Measurements from ENCODE around the gene PRDM16. TPM values are rescaled to one million over a fixed set of nuclear protein-coding genes. Genes with fewer than 3 reads are reported as not detected.

The PRDM16 gene
- total RNA-seq, 1 experiment from 2014 or later = 0.04 TPM

DNA sequence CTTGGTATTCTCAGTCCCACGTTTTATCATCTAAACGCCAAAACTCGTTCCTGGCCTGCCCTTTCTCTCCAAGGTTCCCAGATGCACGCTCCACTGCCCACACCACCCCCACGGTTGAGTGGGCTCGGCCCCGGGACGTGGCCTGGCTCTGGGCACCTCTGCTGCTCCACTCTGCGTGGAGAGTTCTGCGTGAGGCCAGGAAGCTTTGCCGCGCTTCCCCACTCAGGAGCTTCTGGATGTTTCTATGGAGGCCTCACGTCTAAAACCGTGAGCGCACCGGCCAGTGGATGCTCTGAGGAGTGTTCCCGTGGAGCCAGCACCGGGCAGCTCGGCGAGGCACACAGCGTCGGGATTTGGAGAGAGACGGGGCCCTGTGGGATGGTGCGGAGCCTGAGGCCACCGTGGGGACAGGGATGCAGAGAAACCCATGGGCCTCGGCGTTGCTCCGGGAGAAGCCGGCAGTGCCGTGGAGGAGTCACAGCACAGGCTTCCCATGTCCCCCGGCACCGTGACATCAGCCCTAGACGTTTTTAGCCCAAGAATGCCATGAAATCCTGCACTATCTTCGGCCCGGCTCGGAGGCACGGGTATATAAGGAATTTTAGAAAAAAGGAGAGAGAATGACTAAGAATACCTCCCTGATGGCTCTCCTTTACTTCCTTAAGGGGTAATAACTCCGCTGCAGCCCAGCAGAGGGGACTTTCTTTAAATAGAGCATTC is 125.9 kb downstream of the PRDM16 start:
- Histone ChIP-seq H2AFZ (ENCODE audit: low read length) (no peak overlapping the region), H3K4me1 (ENCODE audit: insufficient read depth, low read length) (no peaks in the 10 kb centered on the region), H4K20me1 (ENCODE audit: low read length) (no peaks in the 10 kb centered on the region), H3F3A (ENCODE audit: low read length, unreplicated experiment) (no peaks in the 10 kb centered on the region), H3K27me3 (ENCODE audit: low read length) (peaks cover 99% of the 10 kb centered on the region), H3K9ac (ENCODE audit: low read length) (no peak overlapping the region), H3K36me3 (ENCODE audit: low read depth, low read length) (no peaks in the 10 kb centered on the region), H3K4me3 (ENCODE audit: low read length) (no peak overlapping the region), H3K9me3 (ENCODE audit: low read length) (0 out of 2 replicates have a peak, but pooled peaks cover 6% of the 10 kb centered on the region), H3K27ac (ENCODE audit: low read length) (no peak overlapping the region), H3K9me2 (replicated peaks; ENCODE audit: low read length) (no peaks in the 10 kb centered on the region), H3K79me2 (ENCODE audit: low read length) (no peaks in the 10 kb centered on the region), H3K4me2 (ENCODE audit: low read length) (no peak overlapping the region)
- ChIA-PET POLR2A (ENCODE audit: unreplicated experiment) (no interaction called here), CTCF (no interaction called here)
- BruUV-seq (replicated peaks) = no TSS peak
- ATAC-seq = no peak
- DNase-seq = no peak
- intact Hi-C loops (cut with micrococcal nuclease) = no loop called here
- TF ChIP-seq, protein P1, sequence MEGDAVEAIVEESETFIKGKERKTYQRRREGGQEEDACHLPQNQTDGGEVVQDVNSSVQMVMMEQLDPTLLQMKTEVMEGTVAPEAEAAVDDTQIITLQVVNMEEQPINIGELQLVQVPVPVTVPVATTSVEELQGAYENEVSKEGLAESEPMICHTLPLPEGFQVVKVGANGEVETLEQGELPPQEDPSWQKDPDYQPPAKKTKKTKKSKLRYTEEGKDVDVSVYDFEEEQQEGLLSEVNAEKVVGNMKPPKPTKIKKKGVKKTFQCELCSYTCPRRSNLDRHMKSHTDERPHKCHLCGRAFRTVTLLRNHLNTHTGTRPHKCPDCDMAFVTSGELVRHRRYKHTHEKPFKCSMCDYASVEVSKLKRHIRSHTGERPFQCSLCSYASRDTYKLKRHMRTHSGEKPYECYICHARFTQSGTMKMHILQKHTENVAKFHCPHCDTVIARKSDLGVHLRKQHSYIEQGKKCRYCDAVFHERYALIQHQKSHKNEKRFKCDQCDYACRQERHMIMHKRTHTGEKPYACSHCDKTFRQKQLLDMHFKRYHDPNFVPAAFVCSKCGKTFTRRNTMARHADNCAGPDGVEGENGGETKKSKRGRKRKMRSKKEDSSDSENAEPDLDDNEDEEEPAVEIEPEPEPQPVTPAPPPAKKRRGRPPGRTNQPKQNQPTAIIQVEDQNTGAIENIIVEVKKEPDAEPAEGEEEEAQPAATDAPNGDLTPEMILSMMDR (conservative IDR thresholded peaks at IDR 0.05; ENCODE audit: low read depth, low read length) = no peak
- TF ChIP-seq EZH2 (IDR thresholded peaks at IDR 0.05; ENCODE audit: low read length, unreplicated experiment) = no peak
- TF ChIP-seq EZH2phosphoT487 (IDR thresholded peaks at IDR 0.05; ENCODE audit: borderline replicate concordance, low read length) = no peak

DNA sequence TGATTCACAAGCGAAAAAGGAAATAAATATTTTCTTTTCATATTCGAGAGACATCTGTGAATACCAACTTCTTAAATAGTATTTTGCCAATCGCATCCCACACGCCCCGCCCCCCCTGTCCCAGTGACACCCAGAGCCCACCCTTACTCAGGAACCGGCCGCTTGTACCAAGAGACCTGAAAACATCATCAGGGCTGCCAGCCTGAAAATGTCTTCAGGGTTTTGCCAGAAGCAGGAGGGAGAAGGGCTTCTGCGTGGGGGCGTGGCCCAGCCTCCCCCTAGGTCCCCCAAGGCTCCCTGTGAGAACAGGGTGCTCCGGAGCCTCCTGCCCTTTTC is 126.4 kb downstream of the PRDM16 start:
- no peak overlapping the region for H2AFZ ChIP-seq (ENCODE audit: low read length)
- intact Hi-C loops (cut with micrococcal nuclease) = no loop called here
- no peak overlapping the region for H3K9ac ChIP-seq (ENCODE audit: low read length)
- no peaks in the 10 kb centered on the region for H3K4me1 ChIP-seq (ENCODE audit: insufficient read depth, low read length)
- POLR2A ChIA-PET (ENCODE audit: unreplicated experiment) = no interaction called here
- TF ChIP-seq EZH2 (IDR thresholded peaks at IDR 0.05; ENCODE audit: low read length, unreplicated experiment) (no peak), EZH2phosphoT487 (IDR thresholded peaks at IDR 0.05; ENCODE audit: borderline replicate concordance, low read length) (no peak)
- TF ChIP-seq, protein P1 (conservative IDR thresholded peaks at IDR 0.05; ENCODE audit: low read depth, low read length) = no peak
- H3K4me3 ChIP-seq (ENCODE audit: low read length) = no peak overlapping the region
- H3K79me2 ChIP-seq (ENCODE audit: low read length) = no peaks in the 10 kb centered on the region
- no peak for DNase-seq
- no peak overlapping the region for H3K4me2 ChIP-seq (ENCODE audit: low read length)
- peaks cover 97% of the 10 kb centered on the region for H3K27me3 ChIP-seq (ENCODE audit: low read length)
- no TSS peak for BruUV-seq (replicated peaks)
- H3F3A ChIP-seq (ENCODE audit: low read length, unreplicated experiment) = no peaks in the 10 kb centered on the region
- ATAC-seq = no peak
- no peaks in the 10 kb centered on the region for H3K9me2 ChIP-seq (replicated peaks; ENCODE audit: low read length)
- H3K9me3 ChIP-seq (ENCODE audit: low read length) = 0 out of 2 replicates have a peak, but pooled peaks cover 6% of the 10 kb centered on the region
- H3K36me3 ChIP-seq (ENCODE audit: low read depth, low read length) = no peaks in the 10 kb centered on the region
- H3K27ac ChIP-seq (ENCODE audit: low read length) = no peak overlapping the region
- CTCF ChIA-PET = no interaction called here
- H4K20me1 ChIP-seq (ENCODE audit: low read length) = no peaks in the 10 kb centered on the region

DNA sequence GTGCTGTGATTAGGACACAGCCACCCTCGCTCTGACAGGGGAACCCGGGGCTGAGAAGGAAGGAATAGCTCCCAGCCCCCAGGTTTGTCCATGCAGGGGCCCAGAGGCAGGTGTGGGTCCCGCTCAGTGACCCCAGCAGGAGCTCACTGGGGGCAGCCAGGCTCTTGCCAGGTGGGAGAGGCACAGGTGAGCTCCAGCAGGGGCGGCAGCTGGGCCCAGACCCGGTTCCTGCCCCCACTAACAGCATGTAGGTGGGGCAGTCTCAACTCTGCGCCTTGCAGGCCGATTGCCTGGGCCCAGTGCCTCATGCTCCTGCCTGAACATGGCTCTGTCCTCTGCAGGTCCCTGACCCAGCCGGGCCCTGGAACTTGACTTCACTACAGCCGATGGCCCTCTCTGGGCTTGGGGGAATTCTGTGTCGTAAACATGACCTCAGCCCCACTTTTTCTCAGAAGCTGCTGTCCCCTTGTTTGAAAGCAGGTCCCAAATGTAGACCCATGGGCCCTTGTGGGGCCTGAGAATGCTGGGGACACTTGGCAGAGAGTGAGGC is 127.0 kb downstream of the PRDM16 start:
- no peak for TF ChIP-seq EZH2phosphoT487 (IDR thresholded peaks at IDR 0.05; ENCODE audit: borderline replicate concordance, low read length)
- TF ChIP-seq, protein P1 (conservative IDR thresholded peaks at IDR 0.05; ENCODE audit: low read depth, low read length) = no peak
- no peak for TF ChIP-seq EZH2 (IDR thresholded peaks at IDR 0.05; ENCODE audit: low read length, unreplicated experiment)
- no peaks in the 10 kb centered on the region for H3K4me1 ChIP-seq (ENCODE audit: insufficient read depth, low read length)
- no peaks in the 10 kb centered on the region for H3K36me3 ChIP-seq (ENCODE audit: low read depth, low read length)
- BruUV-seq (replicated peaks) = no TSS peak
- POLR2A ChIA-PET (ENCODE audit: unreplicated experiment) = no interaction called here
- H3K4me2 ChIP-seq (ENCODE audit: low read length) = no peak overlapping the region
- H2AFZ ChIP-seq (ENCODE audit: low read length) = no peak overlapping the region
- no peak overlapping the region for H3K27ac ChIP-seq (ENCODE audit: low read length)
- DNase-seq = no peak
- H3F3A ChIP-seq (ENCODE audit: low read length, unreplicated experiment) = no peaks in the 10 kb centered on the region
- no peak overlapping the region for H3K4me3 ChIP-seq (ENCODE audit: low read length)
- H3K79me2 ChIP-seq (ENCODE audit: low read length) = no peaks in the 10 kb centered on the region
- H3K9me2 ChIP-seq (replicated peaks; ENCODE audit: low read length) = no peaks in the 10 kb centered on the region
- H3K9ac ChIP-seq (ENCODE audit: low read length) = no peak overlapping the region
- H3K27me3 ChIP-seq (ENCODE audit: low read length) = peaks cover 97% of the 10 kb centered on the region
- 0 out of 2 replicates have a peak, but pooled peaks cover 6% of the 10 kb centered on the region for H3K9me3 ChIP-seq (ENCODE audit: low read length)
- intact Hi-C loops (cut with micrococcal nuclease) = no loop called here
- H4K20me1 ChIP-seq (ENCODE audit: low read length) = no peaks in the 10 kb centered on the region
- CTCF ChIA-PET = no interaction called here
- ATAC-seq = no peak
